Activated CD4-positive, alpha-beta T cell treated with anti-CD3 and anti-CD28 coated beads, Interleukin-2, Interleukin-6, amounts not matched to agents 100 ng/mL and 50 ng/mL, durations not matched to agents 16 hours and 8 hours (primary cell): ENCODE measurements around the gene KCNIP1.
"Not testable (repeated sequence)": the region's sequence is repeated elsewhere in the genome, so short reads cannot be mapped to it uniquely, and the experiment has no call there.

Experiments used
- DNase-seq: peaks from one replicate; pipeline ENCODE4 v3.0.0-alpha.2; 2020

The KCNIP1 gene

GRCh38 chr5:170538696-170539586 is 35.1 kb downstream of the KCNIP1 start:
- DNase-seq = no peak

GRCh38 chr5:170540271-170540670 is 36.5 kb downstream of the KCNIP1 start:
- DNase-seq = no peak

GRCh38 chr5:170541146-170541769 is 37.4 kb downstream of the KCNIP1 start:
- DNase-seq = no peak

GRCh38 chr5:170542691-170543293 is 39.0 kb downstream of the KCNIP1 start:
- DNase-seq = no peak

GRCh38 chr5:170545313-170545712 is 41.5 kb downstream of the KCNIP1 start:
- DNase-seq = no peak

GRCh38 chr5:170545811-170546210 is 42.0 kb downstream of the KCNIP1 start:
- no peak for DNase-seq

GRCh38 chr5:170546282-170546681 is 42.5 kb downstream of the KCNIP1 start:
- no peak for DNase-seq

GRCh38 chr5:170550382-170550781 is 46.6 kb downstream of the KCNIP1 start:
- not testable (repeated sequence) for DNase-seq

GRCh38 chr5:170551076-170551475 is 47.3 kb downstream of the KCNIP1 start:
- no peak for DNase-seq

- DNase-seq = no peak
These were observed 47.8 kb downstream of the KCNIP1 start for GRCh38 chr5:170551622-170552021.

GRCh38 chr5:170552621-170553115 is 48.8 kb downstream of the KCNIP1 start:
- DNase-seq = no peak

- no peak for DNase-seq
These were observed 49.4 kb downstream of the KCNIP1 start for GRCh38 chr5:170553218-170553617.

GRCh38 chr5:170554521-170555267 is 50.9 kb downstream of the KCNIP1 start:
- no peak for DNase-seq

- DNase-seq = no peak
These were observed 53.5 kb downstream of the KCNIP1 start for GRCh38 chr5:170557314-170557713.

GRCh38 chr5:170559296-170559695 is 55.5 kb downstream of the KCNIP1 start:
- DNase-seq = no peak

GRCh38 chr5:170560938-170561337 is 57.1 kb downstream of the KCNIP1 start:
- no peak for DNase-seq

- DNase-seq = no peak
These were observed 58.5 kb downstream of the KCNIP1 start for GRCh38 chr5:170562166-170562874.

GRCh38 chr5:170562875-170563228 is 59.0 kb downstream of the KCNIP1 start:
- no peak for DNase-seq

GRCh38 chr5:170563824-170564567 is 60.2 kb downstream of the KCNIP1 start:
- DNase-seq = no peak

GRCh38 chr5:170565072-170565471 is 61.3 kb downstream of the KCNIP1 start:
- no peak for DNase-seq

- DNase-seq = no peak
These were observed 65.3 kb downstream of the KCNIP1 start for GRCh38 chr5:170569101-170569500.

GRCh38 chr5:170570476-170570875 is 66.7 kb downstream of the KCNIP1 start:
- DNase-seq = no peak
